Daoy (cell line): ENCODE data around the gene HS2ST1. TPM values are rescaled to one million over a fixed set of nuclear protein-coding genes. Genes with fewer than 3 reads are reported as not detected.
"Not testable (repeated sequence)": the region's sequence is repeated elsewhere in the genome, so short reads cannot be mapped to it uniquely, and the experiment has no call there.

ENCODE experiments used
- DNase-seq: peaks from one replicate; pipeline ENCODE4 v3.0.0-alpha.2; 2015; ENCODE audit warnings: low read depth
- total RNA-seq: library from RNA; depleted of rRNA; stranded (reverse); fragments of >200 nt; shearing (Covaris generic); gene quantifications from 2 replicates; pipeline ENCODE4 v1.2.3, GENCODE V29; 2014

HS2ST1 gene
- total RNA-seq, 1 experiment from 2014 or later = 21.5 TPM

GRCh38 chr1:86925742-86926141 is 11.3 kb downstream of the HS2ST1 start:
- no peak for DNase-seq

- no peak for DNase-seq
These were observed 12.4 kb downstream of the HS2ST1 start for GRCh38 chr1:86926883-86927282.

- no peak for DNase-seq
These were observed 14.4 kb downstream of the HS2ST1 start for GRCh38 chr1:86928819-86929218.

- DNase-seq = no peak
These were observed 18.6 kb downstream of the HS2ST1 start for GRCh38 chr1:86933051-86933450.

GRCh38 chr1:86933562-86934377 is 19.3 kb downstream of the HS2ST1 start:
- no peak for DNase-seq

- no peak for DNase-seq
These were observed 24.0 kb downstream of the HS2ST1 start for GRCh38 chr1:86938450-86938849.

GRCh38 chr1:86938855-86939254 is 24.4 kb downstream of the HS2ST1 start:
- no peak for DNase-seq

GRCh38 chr1:86939406-86939805 is 25.0 kb downstream of the HS2ST1 start:
- no peak for DNase-seq

- DNase-seq = no peak
These were observed 26.2 kb downstream of the HS2ST1 start for GRCh38 chr1:86940599-86940998.

GRCh38 chr1:86942042-86942441 is 27.6 kb downstream of the HS2ST1 start:
- DNase-seq = no peak

GRCh38 chr1:86942743-86943142 is 28.3 kb downstream of the HS2ST1 start:
- DNase-seq = no peak

- DNase-seq = no peak
These were observed 33.8 kb downstream of the HS2ST1 start for GRCh38 chr1:86948212-86948611.

- DNase-seq = no peak
These were observed 36.4 kb downstream of the HS2ST1 start for GRCh38 chr1:86950712-86951419.

- DNase-seq = no peak
These were observed 37.0 kb downstream of the HS2ST1 start for GRCh38 chr1:86951430-86951829.

- DNase-seq = no peak
These were observed 38.7 kb downstream of the HS2ST1 start for GRCh38 chr1:86953167-86953566.

GRCh38 chr1:86955678-86956077 is 41.2 kb downstream of the HS2ST1 start:
- DNase-seq = no peak

GRCh38 chr1:86956221-86956620 is 41.8 kb downstream of the HS2ST1 start:
- no peak for DNase-seq

- DNase-seq = no peak
These were observed 42.8 kb downstream of the HS2ST1 start for GRCh38 chr1:86957221-86957620.

- DNase-seq = no peak
These were observed 46.1 kb downstream of the HS2ST1 start for GRCh38 chr1:86960548-86960947.

GRCh38 chr1:86963841-86964240 is 49.4 kb downstream of the HS2ST1 start:
- not testable (repeated sequence) for DNase-seq

- DNase-seq = peak; percentile 59
These were observed 50.8 kb downstream of the HS2ST1 start for GRCh38 chr1:86965012-86965826.

GRCh38 chr1:86965827-86966182 is 51.4 kb downstream of the HS2ST1 start:
- DNase-seq = no peak
